SKM-1 treated with dmso at 0.1 percent for 144 hours (cell line): ENCODE results near the gene UBE2Q1.

Source experiments
- DNase-seq: peaks from one replicate; lab custom pipeline; 2025; ENCODE audit not compliant: unreplicated experiment; lab: John Stamatoyannopoulos, UW

UBE2Q1 gene

GRCh38 chr1:154577346-154578057 lies 19.0 kb upstream of the UBE2Q1 start:
- no peak for DNase-seq

GRCh38 chr1:154575951-154576566 lies 17.6 kb upstream of the UBE2Q1 start:
- DNase-seq = no peak

- DNase-seq = no peak
Observed at GRCh38 chr1:154575147-154575927, 16.9 kb upstream of the UBE2Q1 start.

DNA sequence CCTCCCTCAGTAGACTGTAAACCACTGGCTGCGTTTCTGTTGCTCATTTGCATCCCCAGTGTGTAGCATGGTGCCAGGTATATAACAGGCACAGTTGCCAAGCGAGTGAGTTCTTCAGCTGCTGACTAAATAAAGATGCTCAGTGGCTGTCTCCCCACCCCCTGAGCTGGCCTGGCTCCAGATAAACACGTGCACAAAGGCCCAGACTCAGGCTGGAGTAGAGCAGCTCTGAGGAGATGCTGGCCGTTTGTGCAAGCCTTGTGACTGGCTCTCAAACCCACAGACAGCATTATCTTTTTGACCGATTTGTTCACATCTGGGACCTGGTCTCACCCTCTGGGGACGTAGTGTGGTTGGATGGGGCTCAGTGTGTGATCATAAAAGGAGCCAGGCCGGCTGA lies 16.3 kb upstream of the UBE2Q1 start:
- no peak for DNase-seq

GRCh38 chr1:154573168-154573510 lies 14.7 kb upstream of the UBE2Q1 start:
- no peak for DNase-seq

DNA sequence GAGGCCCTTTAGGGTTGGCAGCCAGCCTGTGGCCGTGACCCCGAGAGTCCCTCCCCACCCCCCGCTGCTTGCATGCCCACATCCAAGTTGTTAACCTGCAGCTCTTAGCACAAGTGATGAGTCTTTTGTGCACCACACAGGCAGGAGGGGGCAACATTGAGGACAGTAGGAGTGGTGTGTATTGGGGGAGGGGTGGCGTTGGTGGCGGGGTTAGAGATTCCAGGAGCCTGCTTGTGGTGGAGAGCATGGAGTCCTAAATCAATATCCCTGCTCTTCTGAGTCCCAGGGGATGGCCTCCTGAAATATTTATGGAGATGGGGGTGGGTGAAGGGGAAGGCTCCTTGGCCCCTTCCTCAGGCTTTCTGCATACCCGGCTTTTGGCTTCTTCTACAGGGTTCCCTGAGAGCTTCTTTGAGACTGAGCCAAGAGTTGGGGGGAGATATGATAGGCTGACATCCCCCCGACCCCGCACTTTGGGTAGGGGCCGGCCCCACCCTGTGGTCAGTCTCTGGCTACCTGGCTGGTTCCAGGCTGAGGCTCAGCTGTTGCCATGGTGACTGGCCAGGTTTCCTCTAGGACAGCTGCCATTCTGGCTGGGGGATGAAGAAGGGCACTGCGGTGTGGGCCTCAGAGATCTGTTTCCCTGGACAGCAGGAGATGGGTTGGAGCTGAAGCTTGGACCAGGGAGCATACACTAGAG lies 14.2 kb upstream of the UBE2Q1 start:
- DNase-seq = no peak

DNA sequence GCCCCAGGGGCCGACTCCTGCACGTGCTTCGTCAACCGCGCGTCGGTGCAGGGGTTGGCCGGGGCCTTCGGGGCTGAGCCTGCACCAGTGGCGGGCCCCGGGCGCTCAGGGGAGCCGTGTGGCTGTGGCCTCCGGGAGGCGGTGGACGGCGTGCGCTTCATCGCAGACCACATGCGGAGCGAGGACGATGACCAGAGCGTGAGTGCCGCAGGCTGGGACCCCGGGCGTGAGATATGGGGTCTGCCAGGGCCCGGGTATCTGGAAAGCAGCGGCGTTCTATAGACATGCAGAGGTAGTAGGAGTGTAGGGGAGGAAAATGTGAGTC lies 13.5 kb upstream of the UBE2Q1 start:
- DNase-seq = no peak

DNA sequence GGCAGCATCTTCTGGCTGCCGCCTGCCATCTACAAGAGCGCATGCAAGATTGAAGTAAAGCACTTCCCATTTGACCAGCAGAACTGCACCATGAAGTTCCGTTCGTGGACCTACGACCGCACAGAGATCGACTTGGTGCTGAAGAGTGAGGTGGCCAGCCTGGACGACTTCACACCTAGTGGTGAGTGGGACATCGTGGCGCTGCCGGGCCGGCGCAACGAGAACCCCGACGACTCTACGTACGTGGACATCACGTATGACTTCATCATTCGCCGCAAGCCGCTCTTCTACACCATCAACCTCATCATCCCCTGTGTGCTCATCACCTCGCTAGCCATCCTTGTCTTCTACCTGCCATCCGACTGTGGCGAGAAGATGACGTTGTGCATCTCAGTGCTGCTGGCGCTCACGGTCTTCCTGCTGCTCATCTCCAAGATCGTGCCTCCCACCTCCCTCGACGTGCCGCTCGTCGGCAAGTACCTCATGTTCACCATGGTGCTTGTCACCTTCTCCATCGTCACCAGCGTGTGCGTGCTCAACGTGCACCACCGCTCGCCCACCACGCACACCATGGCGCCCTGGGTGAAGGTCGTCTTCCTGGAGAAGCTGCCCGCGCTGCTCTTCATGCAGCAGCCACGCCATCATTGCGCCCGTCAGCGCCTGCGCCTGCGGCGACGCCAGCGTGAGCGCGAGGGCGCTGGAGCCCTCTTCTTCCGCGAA lies 12.9 kb upstream of the UBE2Q1 start:
- DNase-seq = no peak

GRCh38 chr1:154568157-154568815 lies 9.8 kb upstream of the UBE2Q1 start:
- DNase-seq = no peak

DNA sequence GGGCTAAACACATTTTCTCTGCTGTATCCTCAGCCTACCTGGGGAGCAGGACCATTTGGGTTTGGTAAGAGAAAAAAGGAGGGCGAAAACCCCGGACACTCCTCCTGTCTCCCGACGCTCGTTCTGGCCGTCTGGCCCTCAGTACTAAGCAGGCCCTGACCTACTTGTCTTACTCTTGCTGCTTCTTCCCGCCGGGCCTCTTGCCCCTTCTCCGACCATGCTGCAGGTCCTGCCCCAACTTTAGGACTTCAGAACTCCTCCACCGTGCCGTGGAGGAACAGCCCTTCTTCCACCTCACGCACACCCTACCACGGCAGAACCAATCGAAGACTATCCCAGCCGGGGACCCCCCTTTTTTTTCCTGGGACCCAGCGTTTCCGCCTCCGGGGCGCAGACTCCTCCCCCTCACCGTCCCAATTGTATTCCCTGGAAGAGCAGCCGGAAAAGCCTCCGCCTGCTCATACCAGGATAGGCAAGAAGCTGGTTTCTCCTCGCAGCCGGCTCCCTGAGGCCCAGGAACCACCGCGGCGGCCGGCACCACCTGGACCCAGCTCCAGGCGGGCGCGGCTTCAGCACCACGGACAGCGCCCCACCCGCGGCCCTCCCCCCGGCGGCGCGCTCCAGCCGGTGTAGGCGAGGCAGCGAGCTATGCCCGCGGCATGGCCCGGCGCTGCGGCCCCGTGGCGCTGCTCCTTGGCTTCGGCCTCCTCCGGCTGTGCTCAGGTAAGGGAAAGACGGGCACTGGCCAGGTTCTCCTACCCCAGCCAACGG lies 9.1 kb upstream of the UBE2Q1 start, which contains the start of gene CHRNB2:
Gene CHRNB2 (plus strand): TSS at position 393 of the 771 bp plus-strand sequence. CDS start 267 bp downstream, at position 660.
- no peak for DNase-seq

GRCh38 chr1:154565876-154566275 lies 7.4 kb upstream of the UBE2Q1 start:
- DNase-seq = no peak

- DNase-seq = peak; percentile 95
Observed at GRCh38 chr1:154559466-154560044, 1.1 kb upstream of the UBE2Q1 start.

GRCh38 chr1:154558720-154559465 lies 431 bp upstream of the UBE2Q1 start:
- peak; percentile 100 for DNase-seq

DNA sequence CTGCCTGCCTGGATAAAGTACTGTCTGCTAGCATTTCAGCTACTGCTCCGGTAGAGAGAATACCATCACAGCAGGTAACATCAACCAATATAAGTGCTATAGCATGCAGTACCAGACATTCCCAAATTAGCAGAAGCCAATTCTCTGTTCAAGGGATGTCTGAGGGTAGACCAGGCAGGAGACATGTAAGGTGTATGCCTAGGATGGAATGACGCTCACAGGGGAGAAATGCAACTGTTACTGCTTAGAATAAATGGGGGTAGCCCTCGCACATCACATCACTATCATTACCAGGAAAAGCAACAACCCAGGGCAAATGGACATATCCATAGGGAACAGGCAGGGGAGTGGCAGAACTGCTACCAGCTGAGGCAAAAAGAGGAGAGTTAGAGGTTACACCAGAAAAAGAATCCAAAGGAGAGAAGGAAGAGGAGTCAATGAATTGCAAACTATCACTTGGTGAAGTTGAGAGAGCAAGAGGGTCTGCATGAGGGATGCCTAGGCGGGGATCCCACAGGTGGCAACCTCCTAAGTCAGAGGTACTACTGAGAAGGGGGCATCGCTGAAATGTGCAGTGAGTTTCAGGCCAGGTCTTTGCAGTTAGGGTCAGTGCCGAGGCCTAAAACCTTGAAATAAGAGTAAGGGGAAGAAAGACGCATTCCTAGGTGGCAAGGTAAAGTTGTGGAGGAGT lies 1.1 kb downstream of the UBE2Q1 start:
- DNase-seq = no peak

DNA sequence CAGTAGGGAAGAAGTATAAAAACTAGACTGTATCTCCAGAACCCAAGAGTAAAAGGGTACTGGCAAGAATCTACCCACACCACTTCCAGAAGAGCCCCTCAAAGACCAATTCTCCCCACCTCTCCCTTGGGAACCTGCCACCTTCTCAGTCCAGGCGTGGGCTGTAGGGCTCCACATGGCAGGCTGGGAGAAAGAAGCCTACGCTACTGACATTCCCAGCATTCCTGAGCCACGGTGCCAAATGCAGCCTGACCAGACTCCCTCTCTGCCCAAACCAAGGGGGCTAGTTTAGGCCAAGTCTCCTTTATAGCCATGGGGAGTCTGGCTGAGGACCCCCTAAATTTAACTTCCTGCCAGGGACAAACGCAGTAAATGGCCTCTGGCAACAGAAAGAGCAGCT lies 2.0 kb downstream of the UBE2Q1 start:
- DNase-seq = no peak

DNA sequence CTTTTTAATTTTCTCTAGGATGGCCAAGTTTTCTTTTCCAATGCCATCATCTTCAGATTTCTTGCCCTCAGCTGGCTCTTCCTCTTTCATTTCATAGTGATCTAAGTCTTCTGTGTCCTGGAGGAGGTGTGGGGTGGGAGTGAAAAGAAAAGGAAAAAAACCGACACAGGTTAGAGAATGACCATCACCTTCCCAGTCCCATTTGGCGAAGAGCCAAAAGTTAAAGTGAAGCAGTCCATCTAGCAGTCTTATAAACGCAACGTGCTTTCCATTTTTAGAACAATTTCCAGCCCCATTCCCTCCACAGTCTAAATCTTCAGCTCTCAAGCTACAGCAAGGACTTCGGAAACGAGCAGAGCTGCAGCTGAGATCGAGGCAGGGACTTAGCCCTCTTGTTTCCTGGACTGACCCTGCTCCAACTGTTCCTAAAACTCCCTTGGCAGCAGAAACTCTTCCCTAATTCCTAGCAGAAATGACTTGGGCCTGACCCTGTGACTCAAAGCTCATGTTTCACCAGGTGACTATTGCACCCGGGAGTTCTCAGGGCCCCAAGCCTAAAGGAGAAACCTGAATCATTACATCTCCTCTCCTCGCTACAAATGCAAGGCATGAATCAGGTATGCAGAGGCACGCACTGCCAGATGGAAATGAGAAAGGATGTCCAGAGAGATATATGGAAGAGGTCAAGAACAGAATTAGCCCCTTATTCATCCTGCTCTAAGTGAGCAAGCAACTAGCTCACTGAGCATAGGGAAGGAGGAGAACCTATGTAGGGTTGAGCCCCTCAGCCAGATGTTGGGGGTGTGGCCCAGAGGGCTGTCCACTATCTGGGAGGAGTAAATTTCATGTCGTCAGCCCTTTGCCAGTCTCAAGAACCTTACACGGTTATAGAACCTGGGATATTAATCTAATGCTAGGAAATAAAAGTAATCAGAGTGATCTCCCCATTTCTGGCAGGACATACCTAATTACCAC lies 5.1 kb downstream of the UBE2Q1 start:
- DNase-seq = no peak

- no peak for DNase-seq
Observed at GRCh38 chr1:154552036-154552435, 6.4 kb downstream of the UBE2Q1 start.
